ENCODE data around the gene AVPR2. TPM values are rescaled to one million over a fixed set of nuclear protein-coding genes. Genes with fewer than 3 reads are reported as not detected.

The AVPR2 gene
- total RNA-seq, 1 experiment from 2014 or later = not detected

- Histone ChIP-seq H3K9me3 (no peaks in the 10 kb centered on the region), H3K4me3 (no peak overlapping the region), H3K27me3 (no peaks in the 10 kb centered on the region), H3K36me3 (no peaks in the 10 kb centered on the region)
- DNase-seq = peak; percentile 76
Measured at GRCh38 chrX:153900831-153901752, 3.4 kb upstream of the AVPR2 start.

GRCh38 chrX:153901753-153902140 is 2.7 kb upstream of the AVPR2 start:
- DNase-seq = no peak
- H3K27me3 ChIP-seq = no peaks in the 10 kb centered on the region
- H3K36me3 ChIP-seq = no peaks in the 10 kb centered on the region
- no peaks in the 10 kb centered on the region for H3K9me3 ChIP-seq
- no peak overlapping the region for H3K4me3 ChIP-seq

DNA sequence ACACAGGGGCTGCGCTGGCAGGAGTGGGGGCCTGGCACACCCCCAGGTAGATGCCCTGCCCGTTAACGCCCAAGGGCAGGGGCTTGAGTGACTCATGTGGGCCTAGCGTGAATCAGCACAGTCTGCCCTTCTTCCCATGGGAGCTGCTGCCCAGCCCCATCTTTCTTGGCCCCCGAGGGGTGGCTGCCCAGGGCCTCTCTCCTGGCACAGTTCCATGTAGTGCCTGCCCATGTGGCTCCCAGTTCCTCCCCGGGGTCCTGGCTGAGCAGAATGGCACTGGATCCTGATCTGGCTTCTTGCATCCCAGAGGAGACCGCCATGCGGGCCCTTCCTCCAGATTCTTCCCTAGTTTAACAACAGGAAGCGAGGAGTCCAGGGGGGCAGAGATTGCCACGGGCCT is 2.1 kb upstream of the AVPR2 start:
- Histone ChIP-seq H3K9me3 (no peaks in the 10 kb centered on the region), H3K27me3 (no peaks in the 10 kb centered on the region), H3K36me3 (no peaks in the 10 kb centered on the region), H3K4me3 (no peak overlapping the region)
- DNase-seq = peak; percentile 43

DNA sequence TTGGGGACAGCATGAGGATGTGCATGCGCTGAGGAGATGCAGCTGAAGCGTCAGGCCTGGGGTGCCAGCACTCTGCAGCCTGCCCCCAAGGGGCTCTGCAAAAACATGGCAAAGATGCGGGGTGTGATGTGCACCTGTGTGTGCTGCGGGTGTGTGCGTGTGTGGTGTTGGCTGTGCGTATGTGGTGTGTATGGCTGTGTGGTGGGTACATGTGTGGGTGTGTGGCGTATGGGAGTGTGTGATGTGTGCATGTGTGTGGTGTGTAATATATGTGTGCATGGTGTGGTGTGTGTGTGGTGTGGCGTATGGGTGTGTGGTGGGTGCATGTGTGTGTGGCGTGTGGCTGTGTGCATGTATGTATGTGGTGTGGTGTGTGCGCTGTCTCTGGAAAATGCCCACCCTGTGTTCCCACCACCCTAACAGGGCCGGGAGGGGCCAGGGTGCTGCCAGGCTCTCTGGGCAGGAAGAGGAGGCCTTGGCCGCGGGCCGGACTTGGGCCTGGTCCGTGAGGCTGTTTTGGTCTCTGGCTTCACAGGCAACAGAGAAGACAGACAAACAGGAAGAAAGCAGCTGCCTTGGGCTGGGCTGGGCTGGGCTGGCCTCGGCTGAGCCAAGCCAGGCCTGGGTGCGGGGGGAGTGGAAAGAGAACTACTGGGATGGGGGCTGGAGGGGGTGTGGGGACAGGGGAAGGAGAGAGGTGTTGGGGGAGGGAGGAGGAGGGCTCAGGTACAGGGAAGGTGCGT is 1.1 kb upstream of the AVPR2 start:
- H3K9me3 ChIP-seq = no peaks in the 10 kb centered on the region
- H3K27me3 ChIP-seq = no peaks in the 10 kb centered on the region
- no peak overlapping the region for H3K4me3 ChIP-seq
- no peak for DNase-seq
- no peaks in the 10 kb centered on the region for H3K36me3 ChIP-seq

DNA sequence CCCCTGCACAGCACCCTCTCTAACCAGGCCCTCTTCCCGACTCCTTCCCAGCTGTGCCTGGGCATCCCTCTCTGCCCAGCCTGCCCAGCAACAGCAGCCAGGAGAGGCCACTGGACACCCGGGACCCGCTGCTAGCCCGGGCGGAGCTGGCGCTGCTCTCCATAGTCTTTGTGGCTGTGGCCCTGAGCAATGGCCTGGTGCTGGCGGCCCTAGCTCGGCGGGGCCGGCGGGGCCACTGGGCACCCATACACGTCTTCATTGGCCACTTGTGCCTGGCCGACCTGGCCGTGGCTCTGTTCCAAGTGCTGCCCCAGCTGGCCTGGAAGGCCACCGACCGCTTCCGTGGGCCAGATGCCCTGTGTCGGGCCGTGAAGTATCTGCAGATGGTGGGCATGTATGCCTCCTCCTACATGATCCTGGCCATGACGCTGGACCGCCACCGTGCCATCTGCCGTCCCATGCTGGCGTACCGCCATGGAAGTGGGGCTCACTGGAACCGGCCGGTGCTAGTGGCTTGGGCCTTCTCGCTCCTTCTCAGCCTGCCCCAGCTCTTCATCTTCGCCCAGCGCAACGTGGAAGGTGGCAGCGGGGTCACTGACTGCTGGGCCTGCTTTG is 1.1 kb downstream of the AVPR2 start:
- DNase-seq = no peak
- no peaks in the 10 kb centered on the region for H3K9me3 ChIP-seq
- H3K36me3 ChIP-seq = no peaks in the 10 kb centered on the region
- no peaks in the 10 kb centered on the region for H3K27me3 ChIP-seq
- no peak overlapping the region for H3K4me3 ChIP-seq

DNA sequence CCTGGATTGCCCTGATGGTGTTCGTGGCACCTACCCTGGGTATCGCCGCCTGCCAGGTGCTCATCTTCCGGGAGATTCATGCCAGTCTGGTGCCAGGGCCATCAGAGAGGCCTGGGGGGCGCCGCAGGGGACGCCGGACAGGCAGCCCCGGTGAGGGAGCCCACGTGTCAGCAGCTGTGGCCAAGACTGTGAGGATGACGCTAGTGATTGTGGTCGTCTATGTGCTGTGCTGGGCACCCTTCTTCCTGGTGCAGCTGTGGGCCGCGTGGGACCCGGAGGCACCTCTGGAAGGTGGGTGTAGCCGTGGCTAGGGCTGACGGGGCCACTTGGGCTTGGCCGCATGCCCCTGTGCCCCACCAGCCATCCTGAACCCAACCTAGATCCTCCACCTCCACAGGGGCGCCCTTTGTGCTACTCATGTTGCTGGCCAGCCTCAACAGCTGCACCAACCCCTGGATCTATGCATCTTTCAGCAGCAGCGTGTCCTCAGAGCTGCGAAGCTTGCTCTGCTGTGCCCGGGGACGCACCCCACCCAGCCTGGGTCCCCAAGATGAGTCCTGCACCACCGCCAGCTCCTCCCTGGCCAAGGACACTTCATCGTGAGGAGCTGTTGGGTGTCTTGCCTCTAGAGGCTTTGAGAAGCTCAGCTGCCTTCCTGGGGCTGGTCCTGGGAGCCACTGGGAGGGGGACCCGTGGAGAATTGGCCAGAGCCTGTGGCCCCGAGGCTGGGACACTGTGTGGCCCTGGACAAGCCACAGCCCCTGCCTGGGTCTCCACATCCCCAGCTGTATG is 1.8 kb downstream of the AVPR2 start:
- Histone ChIP-seq H3K36me3 (no peaks in the 10 kb centered on the region), H3K4me3 (no peak overlapping the region), H3K27me3 (no peaks in the 10 kb centered on the region), H3K9me3 (no peaks in the 10 kb centered on the region)
- no peak for DNase-seq

GRCh38 chrX:153907456-153907855 is 3.0 kb downstream of the AVPR2 start:
- no peaks in the 10 kb centered on the region for H3K9me3 ChIP-seq
- H3K36me3 ChIP-seq = no peaks in the 10 kb centered on the region
- H3K27me3 ChIP-seq = no peaks in the 10 kb centered on the region
- DNase-seq = no peak
- H3K4me3 ChIP-seq = no peak overlapping the region

DNA sequence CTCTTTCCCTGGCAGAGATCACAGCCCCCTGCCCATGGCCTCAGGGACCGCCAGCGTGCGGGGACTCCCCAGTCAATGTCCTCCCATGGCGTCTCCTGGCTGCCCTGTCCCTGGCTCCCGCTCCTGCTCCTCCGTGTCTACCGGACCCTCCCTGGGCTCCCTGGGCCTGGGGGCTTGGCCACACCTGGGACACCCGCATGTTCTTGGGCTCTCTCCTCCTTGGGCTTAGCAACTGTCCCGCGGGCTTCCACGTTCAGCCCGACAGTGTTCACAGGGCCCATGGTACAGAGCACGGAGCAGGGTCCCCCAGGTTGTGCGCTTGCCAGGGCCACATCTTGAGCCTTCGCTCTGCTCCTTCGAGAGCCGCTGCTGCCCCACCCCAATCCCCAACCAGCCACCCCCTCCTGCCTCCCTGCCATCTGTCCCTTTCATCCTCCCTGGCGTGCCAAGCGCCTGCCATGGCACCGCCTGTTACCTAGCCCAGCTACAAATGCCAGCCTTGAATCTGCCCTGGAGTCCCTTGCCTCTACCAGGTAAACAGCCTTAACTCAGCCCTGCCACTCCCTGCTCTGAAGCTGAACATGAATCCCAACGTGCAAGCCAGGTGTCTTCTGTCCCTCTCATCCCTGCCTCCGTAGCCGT is 3.9 kb downstream of the AVPR2 start:
- Histone ChIP-seq H3K27me3 (no peaks in the 10 kb centered on the region), H3K36me3 (no peaks in the 10 kb centered on the region), H3K9me3 (no peaks in the 10 kb centered on the region), H3K4me3 (no peak overlapping the region)
- no peak for DNase-seq

DNA sequence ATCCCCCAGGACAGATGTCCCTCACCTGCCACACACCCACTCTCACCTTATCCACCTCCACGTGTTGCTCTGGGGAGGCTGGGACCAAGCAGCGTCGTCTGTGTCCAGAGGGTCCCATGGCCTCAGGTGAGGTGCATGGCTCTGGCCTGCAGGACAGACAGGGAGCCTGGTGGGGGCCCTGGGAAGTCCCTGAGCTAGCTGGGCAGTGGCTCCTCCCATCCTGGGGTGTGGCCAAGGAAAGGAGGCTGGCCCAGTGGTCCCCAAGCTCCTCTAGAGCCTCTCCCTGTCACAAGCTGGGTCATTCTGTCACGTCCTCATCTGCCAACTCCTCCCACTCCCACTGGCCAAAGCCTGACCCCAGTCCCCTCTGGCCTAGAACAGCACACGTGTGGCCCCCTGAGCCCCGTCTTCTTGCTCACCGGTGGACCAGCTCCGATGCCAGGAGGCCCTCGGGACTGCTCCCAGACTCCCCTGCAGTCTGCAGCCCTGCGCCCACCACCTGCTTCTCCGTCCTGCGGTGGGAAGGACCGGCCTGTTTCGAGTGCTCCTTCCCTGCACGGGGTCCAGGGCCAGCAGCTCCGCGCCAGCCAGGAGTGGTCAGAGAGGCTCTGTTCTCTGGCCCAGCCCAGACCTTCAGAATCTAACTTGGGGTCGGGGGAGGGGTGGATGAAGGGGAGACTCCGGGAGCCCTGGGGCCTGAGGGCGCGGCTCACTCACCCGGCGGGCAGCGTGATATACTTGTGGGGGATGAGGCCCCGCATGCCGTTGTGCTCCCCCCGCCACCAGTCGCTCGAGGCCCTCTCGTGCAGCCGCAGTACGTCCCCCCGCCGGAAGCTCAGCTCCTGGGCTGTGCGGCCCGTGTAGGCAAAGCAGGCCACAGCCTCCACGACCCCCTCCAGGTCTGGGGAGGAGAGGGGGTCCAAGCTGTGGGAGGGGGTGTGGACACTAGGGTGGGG is 4.8 kb downstream of the AVPR2 start:
- Histone ChIP-seq H3K4me3 (no peak overlapping the region), H3K9me3 (no peaks in the 10 kb centered on the region), H3K36me3 (no peaks in the 10 kb centered on the region), H3K27me3 (no peaks in the 10 kb centered on the region)
- DNase-seq = no peak

DNA sequence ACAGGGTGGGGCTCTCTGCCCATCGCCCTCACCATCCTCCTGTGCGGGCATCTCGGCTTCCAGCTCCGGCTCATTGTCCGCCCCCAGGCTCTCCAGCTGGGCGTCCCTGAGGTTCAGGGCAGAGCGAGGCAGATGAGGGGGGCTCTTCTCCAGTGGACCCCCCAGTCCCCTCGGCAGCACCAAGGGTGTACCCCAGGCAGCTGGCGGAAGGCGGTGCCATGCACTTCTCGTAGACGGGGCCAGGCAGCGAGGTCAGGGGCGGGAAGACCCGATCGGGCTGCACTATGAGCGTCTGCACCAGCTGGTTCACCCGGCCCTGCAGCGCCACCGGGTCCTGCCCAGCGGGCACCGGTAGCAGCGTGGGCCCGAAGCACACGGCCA is 5.5 kb downstream of the AVPR2 start:
- DNase-seq = no peak
- H3K9me3 ChIP-seq = no peaks in the 10 kb centered on the region
- H3K36me3 ChIP-seq = no peaks in the 10 kb centered on the region
- H3K27me3 ChIP-seq = no peaks in the 10 kb centered on the region
- no peak overlapping the region for H3K4me3 ChIP-seq

DNA sequence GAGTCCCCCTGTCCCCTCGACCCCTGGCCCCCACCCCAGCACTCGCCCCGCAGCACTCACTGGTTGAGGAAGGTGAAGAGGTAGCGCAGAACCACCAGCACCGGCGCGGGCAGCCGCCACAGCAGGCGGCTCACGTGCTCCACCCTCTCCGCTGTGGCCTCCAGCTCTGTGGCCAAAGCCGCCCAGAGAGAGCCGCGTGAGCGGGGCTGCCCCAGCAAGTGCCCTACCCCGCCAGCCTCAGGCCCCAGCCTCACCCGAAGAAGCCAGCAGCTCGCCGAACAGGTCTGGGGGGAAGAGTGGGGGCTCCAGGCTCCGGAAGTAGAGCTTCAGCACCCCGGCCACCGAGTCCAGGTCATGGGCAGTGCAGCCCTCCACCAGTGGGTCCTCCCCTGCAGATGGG is 6.0 kb downstream of the AVPR2 start:
- DNase-seq = no peak
- Histone ChIP-seq H3K36me3 (no peaks in the 10 kb centered on the region), H3K4me3 (no peak overlapping the region), H3K27me3 (no peaks in the 10 kb centered on the region), H3K9me3 (no peaks in the 10 kb centered on the region)

GRCh38 chrX:153911798-153912197 is 7.3 kb downstream of the AVPR2 start:
- Histone ChIP-seq H3K27me3 (no peaks in the 10 kb centered on the region), H3K9me3 (no peaks in the 10 kb centered on the region), H3K36me3 (no peaks in the 10 kb centered on the region), H3K4me3 (no peak overlapping the region)
- no peak for DNase-seq

- Histone ChIP-seq H3K27me3 (no peaks in the 10 kb centered on the region), H3K9me3 (no peaks in the 10 kb centered on the region), H3K4me3 (no peak overlapping the region), H3K36me3 (no peaks in the 10 kb centered on the region)
- DNase-seq = no peak
Measured at GRCh38 chrX:153913211-153913610, 8.7 kb downstream of the AVPR2 start.

DNA sequence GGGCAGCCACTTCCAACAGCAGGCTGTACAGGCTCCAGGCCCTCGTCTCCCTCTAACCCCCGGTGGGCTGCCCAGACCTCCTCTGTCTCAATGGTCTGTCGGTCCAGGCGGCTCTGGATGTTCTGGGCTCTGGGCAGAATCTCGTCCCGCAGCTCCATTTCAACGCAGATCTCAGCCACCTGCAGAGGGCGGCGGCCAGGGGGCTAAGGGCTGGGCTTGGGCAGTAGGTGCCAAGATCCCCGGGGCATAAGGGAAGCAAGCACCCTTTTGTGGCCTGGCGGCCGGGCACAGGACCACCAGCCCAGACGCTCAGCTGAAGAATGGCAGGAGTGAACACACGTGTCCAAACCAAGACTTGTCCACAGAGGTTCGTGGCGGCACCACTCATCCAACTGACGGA is 9.2 kb downstream of the AVPR2 start:
- Histone ChIP-seq H3K27me3 (no peaks in the 10 kb centered on the region), H3K9me3 (no peaks in the 10 kb centered on the region), H3K4me3 (no peak overlapping the region), H3K36me3 (no peaks in the 10 kb centered on the region)
- DNase-seq = no peak

- no peaks in the 10 kb centered on the region for H3K36me3 ChIP-seq
- DNase-seq = no peak
- no peaks in the 10 kb centered on the region for H3K27me3 ChIP-seq
Measured at GRCh38 chrX:153917869-153918268, 13.4 kb downstream of the AVPR2 start.

More at GRCh38 chrX:153917869-153918268, 13.4 kb downstream of the AVPR2 start:
- H3K9me3 ChIP-seq = no peaks in the 10 kb centered on the region
- H3K4me3 ChIP-seq = no peak overlapping the region
